HG03575 (cell line): Measurements from ENCODE around the gene MKS1.

Experiments used
- ATAC-seq: cut with Tn5 transposase; IDR thresholded peaks from one replicate; pipeline ENCODE4 v1.9.1; 2021; ENCODE audit not compliant: unreplicated experiment, insufficient number of reproducible peaks, low FRiP score; ENCODE audit errors: extremely low read depth

Gene MKS1

DNA sequence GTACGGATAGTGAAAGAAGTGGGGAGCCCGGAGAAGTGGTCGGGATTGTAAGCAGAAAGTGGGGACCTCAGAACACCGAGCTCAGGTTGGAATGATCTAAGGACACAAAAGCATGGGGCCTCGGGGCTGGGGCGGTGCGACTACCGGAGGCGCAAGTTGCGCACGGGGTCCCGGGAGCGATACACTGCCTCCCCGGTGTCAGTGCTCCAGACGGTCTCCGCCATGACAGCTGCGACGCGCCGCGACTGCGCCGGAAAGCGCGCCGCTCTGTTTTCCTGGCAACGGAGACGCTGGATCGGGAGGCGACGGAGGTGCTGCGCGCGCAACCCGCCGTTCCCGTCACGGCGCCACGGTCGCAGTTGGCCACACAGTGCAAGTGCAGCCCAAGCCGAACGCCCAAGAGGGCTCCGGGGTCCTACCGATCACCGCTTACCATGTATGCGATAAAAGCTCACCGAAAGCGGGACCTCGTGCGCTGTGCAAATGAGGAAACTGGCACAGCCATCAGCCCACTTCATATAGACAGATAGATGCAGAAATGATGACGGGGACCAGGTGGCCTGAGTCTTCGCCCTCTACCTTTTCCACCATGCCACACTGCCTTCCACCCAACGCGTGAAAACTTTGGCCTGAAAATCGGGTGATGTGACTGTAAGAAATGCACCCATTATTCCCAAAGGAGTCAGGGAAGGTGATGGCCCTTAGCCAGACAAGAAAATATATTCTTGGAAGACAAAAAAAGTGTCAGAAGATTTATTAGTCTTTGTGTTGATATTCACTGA is at the start of gene MKS1:
Gene MKS1, minus strand, starts transcription at position 249 of the 782 bp plus-strand sequence. Its CDS starts 25 bp downstream, at position 224.
- no peak for ATAC-seq

DNA sequence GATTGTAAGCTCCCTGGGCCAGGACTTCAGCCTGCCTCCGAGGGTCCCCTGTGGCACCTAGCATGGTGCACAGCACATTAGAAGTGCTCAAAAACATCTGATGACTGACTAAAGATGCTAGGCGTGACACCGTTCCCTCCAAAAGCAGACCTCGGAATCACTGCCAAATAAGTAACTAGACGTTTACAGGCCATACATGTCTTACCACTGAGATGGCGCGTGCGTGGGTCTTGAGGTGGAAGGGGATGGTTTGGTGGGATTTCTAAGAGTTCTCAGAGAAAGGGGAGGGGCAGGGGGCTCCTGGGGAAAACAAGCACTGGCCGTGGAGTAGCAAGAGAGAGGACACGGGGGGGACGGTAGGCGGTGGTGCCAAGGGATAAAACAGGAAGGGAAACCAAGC is 49.3 kb upstream of the MKS1 start:
- no peak for ATAC-seq

DNA sequence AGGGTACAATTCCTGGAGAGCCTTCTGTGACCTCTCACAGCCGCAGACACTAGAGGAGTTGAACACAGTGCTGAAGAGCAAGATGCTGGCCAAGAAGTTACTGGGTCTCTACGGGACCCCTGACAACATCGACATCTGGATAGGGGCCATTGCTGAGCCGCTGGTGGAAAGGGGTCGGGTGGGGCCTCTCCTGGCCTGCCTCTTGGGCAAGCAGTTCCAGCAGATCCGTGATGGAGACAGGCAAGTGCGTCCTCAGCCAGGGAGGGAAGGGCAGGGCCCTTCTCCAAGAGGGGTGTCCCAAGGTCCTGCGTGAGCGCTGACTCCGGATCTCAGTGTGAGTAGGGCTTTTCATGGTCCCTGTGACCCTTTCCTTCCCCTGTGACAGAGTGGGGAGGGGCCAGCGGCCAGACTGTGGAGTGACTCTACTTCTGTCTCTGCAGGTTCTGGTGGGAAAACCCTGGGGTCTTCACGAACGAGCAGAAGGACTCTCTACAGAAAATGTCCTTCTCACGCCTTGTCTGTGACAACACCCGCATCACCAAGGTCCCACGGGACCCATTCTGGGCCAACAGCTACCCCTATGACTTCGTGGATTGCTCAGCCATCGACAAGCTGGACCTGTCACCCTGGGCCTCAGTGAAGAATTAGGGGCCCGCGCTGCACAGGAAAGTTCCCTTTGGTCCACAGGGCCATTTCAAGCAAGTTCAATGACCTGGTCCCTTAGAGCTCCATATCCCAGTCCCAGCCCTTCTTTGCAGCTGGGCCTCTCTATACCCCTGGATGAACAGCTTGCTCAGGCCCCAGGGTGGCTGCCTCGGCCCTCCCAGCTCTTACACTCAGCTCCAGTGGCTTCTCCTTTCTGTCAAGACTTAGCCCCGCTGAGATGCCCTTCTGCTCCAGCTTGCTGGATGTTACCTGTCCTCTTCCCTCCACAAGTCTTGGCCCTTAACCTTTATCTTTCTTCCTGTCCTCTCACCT is 48.6 kb upstream of the MKS1 start:
- ATAC-seq = no peak

DNA sequence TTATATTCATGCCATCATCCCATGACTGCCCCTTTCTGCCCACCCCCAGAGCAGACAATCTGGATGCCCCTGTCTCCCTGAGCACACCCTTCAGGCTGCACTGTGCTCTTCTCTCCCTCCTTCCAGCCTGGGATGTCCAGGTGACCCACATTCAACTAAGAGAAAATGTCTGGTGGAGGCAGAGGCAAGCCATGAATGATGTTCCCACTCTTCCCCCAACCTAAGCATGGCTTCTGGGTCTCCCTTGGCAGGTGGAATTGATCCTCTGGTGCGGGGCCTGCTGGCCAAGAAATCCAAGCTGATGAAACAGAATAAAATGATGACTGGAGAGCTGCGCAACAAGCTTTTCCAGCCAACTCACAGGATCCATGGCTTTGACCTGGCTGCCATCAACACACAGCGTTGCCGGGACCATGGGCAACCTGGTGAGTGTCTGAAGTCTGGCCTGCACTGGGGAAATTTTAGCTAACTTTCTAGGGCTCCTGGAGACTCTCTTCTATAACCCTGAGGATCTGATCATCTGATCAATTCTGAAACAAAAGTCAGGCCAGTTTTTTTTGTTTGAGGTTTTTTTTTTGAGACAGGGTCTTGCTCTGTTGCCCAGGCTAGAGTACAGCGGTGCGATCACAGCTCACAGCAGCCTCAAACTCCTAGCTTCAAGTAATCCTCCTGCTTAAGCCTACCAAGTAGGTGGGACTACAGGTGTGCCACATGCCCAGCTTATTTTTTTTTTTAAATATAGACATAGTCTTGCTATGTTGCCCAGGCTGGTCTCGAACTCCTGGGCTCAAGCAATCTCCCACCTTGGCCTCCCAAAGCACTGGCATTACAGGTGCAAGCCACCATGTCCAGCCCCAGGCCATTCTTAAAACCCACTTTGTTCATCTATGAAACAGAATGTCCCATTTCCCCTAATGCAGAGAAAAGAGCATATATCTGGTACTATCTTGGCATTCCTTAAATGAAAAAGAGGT is 47.1 kb upstream of the MKS1 start:
- no peak for ATAC-seq

DNA sequence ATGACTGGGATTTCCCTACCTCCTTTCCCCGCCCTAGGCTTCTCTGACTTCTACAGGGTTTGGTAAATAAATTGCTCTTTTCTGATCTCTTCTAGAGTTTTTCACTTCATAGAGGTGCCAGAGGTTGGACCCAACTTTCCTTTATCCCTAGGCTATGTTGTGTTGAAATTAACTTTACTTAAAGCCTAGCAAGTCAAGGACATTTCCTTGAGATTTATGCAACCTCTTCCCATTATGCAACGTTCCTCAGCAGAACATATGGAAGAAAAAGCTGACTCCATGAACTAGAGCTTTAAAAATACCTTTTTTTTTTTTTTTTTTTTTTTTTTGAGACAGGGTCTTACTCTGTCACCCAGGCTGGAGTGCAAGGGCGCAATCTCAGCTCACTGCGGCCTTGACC is 46.2 kb upstream of the MKS1 start:
- no peak for ATAC-seq

DNA sequence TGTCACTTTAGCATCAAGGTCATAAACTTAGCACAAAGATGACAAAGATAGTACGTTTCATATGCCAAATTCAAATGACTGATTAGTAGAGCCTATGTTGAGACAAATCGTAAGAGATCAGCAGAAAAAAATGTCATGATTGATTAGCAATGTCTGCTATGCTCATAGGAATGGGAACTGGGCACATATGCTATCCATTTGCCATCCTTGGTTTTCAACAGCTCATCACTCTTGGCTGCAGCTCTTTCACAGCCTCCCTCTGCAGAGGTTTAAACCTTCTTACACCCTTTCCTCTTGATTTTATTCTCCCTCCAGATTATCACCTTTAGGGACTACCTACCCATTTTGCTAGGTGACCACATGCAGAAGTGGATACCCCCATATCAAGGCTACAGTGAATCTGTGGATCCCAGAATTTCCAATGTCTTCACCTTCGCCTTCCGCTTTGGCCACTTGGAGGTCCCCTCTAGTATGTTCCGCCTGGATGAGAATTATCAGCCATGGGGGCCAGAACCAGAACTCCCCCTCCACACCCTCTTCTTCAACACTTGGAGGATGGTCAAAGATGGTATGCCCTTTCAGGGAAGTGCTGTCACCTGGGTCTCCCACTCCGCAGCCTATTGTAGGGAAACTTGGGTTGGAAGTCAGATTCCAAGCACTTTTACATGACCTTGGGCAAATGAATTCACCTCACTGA is 45.5 kb upstream of the MKS1 start:
- no peak for ATAC-seq

DNA sequence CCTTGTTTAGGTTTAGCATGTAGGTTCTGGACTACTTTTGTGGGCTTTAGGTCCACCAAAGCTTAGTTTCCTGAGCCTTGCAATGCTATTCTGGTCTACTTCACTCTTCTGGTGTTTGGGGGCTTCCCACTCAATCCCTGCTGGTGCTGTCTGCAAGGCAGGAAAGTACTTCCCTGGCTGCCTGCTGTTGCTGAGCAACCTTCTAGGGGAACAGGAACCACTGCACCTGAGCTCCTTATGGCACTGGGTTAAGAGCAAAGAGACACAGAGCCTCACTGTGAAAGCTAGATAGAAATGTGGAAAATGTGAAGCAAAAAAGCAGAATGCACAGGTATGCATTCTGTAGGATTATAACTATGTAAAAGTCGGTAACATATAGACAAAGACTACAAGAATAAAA is 44.7 kb upstream of the MKS1 start:
- no peak for ATAC-seq

DNA sequence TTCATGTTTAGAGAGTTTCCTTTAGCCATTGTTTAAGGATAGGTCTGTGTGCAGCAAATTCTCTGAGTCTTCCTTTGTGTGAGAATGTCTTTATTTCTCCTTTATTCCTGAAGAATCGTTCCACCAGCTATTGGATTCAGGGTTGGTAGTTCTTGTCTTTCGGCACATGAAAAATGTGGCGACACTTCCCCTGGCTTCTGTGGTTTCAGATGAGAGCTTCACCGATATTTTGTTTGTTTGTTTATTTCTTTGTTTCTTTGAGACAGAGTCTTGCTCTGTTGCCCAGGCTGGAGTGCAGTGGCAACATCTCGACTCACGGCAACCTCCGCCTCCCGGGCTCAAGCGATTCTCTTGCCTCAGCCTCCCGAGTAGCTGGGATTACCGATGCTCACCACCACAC is 43.1 kb upstream of the MKS1 start:
- no peak for ATAC-seq

DNA sequence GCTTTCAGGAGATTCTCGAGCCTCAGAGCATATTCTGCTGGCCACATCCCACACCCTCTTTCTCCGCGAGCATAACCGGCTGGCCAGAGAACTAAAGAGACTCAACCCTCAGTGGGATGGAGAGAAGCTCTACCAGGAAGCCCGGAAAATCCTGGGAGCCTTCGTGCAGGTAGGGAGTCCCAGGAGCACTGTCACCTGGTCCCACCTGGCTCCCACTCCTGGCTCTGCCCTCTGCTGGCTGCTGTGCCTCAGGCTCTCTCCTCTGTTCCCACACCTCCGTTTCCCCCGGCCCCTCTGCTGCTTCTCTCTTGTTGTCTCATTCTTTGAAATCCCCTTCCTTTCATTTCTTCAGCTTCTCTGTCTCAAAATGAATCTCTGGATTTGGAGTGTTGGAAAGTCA is 35.7 kb upstream of the MKS1 start:
- ATAC-seq = no peak

DNA sequence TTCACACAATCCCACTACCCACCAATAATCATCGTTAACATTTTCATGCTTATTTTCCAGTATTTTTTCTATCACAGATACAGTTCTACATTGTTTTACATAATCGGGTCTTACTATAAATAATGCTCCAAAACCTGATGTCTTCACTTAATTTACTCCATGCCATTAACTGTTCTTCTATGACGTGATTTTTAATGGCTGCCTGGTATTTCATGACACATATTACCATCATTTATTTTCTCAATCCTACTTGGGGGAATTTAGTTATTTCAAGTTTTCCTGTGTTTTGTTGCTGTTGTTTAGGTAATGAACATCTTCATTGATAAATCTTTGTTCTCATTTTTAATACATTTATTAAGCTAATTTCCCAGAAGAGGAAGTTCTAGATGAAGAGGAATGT is 34.0 kb upstream of the MKS1 start:
- ATAC-seq = no peak

DNA sequence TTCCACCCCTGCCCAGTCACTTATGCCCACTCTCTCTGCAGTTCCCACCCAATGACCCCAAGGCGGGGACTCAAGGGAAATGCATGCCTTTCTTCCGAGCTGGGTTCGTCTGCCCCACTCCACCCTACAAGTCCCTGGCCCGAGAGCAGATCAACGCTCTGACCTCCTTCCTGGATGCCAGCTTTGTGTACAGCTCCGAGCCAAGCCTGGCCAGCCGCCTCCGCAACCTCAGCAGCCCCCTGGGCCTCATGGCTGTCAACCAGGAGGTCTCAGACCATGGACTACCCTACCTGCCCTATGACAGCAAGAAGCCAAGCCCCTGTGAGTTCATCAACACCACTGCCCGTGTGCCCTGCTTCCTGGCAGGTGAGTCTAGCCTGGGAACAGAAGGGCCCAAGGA is 33.1 kb upstream of the MKS1 start:
- ATAC-seq = no peak

DNA sequence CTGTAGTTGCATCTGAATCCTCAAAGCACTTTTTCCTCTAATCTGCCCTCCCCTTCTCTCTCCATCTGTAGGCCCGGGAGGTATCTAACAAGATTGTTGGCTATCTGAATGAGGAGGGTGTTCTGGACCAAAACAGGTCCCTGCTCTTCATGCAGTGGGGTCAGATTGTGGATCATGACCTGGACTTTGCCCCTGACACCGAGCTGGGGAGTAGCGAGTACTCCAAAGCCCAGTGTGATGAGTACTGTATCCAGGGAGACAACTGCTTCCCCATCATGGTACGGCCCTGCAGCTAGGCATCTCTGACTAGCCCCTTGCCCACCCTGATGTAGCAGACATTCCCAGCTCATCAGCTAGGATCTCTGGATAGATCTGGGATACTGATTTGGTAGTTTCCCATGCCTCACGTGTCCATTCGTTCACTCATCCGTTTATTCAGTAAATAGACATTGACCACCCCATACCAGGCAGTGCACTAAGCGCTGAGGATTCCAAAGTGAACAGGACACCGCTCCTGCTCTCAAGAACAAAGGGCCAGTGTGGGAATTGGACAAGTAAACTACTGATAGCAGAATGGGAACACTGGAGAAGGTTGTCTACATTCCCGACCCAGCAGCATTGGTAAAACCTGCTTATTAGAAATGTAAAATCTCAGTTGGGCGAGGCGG is 31.4 kb upstream of the MKS1 start:
- no peak for ATAC-seq

DNA sequence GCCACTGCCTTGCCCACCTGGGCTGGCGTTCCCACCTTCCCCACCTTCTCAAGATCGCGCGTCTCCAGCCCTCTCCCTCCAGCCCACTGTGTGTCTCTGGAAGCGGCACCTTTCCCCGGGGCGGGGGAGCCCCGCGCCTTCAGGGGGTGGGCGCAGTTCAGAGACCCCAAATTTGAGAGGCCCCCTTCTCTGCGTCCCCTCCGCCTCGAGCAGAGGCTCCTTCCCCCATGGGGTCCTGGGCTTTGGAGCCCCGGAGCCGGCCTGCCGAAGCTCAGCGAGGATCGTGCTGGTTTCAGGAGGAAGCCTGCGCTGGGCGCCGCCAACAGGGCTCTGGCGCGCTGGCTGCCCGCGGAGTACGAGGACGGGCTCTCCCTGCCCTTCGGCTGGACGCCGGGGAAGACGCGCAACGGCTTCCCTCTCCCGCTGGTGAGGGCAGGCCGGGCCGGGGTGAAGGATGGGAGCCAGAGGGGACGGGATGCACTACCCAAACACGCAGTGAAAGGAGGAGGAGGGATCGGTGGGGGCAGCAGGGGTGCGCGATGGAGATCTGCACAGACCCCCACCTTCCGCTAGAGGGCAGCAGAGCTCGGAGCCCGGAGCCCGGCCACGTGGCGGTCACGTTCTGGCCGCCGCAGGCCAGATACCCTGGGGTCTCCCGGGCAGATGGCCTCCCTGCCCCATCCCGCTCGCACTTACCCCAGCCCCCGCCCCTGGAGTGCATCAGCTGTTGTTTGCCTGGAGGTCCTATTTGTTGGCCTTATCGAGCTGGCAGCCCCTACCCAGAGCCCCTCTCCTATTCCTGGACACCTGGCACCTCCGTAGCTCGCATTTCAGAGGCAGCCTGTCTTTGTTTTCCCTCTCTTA is 30.4 kb upstream of the MKS1 start:
- ATAC-seq = no peak

DNA sequence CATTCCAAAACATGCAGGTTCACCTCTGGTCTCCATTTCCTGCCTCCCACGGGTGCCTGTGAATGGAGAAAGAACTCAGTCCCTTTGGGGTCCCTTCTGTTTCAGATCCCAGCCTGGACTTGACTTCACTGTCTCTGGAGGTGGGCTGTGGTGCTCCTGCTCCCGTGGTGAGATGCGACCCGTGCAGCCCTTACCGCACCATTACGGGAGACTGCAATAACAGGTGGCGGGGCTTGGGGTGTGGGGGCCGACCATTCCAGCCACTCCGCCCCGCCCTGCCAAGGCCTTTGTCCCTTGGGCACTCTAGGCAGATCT is 29.9 kb upstream of the MKS1 start:
- ATAC-seq = no peak

DNA sequence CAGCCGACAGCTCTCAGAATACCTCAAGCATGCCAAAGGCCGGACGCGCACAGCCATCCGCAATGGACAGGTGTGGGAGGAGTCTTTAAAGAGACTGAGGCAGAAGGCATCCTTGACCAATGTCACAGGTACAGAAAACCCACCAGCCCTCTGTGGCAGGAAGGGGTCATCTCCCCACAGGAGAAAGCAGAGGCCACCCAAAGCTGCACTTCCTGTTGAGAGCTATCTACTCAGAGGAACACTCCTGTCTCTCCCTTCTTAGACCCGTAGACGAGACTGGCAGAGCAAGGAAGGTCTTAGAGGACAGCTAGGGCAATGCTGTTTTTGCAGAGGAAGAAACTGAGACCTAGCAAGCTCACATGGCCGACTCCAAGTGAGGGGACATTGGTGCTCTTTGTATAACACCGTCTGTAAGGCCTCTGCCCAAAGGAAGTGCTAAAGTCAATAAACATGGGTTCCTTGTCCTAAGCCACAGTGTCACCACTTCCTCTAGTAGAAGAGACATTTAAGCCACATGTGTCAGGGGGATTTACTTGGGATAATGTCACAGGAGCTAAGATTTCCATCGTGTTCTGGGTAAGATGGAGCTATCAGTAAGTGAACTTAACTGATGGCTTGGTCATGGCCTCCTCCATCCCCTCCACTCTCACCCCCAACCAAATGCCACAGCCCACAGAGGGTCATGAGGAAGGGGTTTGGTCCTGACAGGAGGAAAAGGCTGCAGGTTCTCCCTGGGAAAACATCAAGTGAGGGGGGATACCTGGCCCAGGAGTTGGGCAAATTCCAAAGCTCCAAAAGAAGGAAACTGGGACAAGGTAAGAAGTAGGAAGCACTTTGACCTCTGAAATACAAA is 28.7 kb upstream of the MKS1 start:
- ATAC-seq = no peak

DNA sequence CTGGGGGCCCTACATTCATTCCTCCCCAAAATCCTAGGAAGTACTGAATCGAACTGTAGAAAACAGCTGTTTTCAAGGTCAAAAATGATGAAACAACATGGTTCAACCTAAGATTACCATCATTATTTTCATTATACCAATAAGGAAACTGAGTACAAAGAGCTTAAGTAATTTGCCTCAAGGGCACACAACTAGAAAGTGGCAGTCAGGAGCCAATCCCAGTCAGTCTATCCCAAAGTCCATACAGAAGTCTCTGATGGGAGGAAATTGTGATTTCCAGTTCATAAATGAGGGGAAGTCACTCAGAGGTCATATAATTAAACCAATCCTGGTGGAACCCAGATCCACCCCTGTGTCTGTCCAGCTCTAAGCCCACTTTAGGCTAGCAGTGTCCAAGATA is 27.7 kb upstream of the MKS1 start:
- no peak for ATAC-seq
